ENCODE data around the gene CNPY1.

DNA sequence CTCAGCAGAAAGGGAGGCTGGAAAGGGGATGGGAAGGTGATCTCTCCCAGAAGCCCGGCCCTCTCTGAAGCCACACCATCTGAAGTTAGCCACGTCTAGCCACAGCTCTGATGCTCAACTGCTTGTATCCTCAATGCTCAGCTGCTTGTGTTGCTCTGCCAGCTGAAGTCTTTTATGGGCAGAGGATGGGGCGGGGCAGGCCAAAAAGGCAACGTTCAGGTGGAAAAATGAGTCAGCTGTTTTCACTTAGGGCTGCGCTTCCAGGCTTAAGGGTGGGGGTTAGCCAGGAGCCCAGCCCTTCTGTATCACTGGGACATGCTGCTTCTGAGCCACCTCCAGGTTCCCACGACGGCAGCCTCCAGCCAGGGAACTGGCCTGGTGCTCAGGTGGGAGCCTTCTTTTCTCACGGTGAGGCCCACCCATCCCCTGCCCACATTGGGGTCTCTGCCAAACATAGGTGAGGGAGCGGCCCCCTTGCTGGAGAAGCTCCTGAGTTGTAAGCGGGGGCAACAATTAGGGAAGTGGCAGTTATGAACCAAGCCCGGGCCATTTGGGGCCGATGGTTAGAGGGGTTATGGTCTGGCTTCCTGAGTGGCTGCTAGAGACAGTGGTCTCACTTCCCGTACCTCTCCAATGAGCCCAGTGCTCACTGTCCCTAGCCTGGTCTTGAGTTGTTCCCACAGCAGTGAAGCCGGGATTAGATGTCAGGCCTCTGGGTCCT is 44.9 kb upstream of the CNPY1 start:
- TF ChIP-seq, protein P1, sequence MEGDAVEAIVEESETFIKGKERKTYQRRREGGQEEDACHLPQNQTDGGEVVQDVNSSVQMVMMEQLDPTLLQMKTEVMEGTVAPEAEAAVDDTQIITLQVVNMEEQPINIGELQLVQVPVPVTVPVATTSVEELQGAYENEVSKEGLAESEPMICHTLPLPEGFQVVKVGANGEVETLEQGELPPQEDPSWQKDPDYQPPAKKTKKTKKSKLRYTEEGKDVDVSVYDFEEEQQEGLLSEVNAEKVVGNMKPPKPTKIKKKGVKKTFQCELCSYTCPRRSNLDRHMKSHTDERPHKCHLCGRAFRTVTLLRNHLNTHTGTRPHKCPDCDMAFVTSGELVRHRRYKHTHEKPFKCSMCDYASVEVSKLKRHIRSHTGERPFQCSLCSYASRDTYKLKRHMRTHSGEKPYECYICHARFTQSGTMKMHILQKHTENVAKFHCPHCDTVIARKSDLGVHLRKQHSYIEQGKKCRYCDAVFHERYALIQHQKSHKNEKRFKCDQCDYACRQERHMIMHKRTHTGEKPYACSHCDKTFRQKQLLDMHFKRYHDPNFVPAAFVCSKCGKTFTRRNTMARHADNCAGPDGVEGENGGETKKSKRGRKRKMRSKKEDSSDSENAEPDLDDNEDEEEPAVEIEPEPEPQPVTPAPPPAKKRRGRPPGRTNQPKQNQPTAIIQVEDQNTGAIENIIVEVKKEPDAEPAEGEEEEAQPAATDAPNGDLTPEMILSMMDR (conservative IDR thresholded peaks at IDR 0.05 in 1 of 2, IDR thresholded peaks at IDR 0.05 in 1 of 2; ENCODE audit: extremely low read depth in 1 of 2, insufficient read depth in 1 of 2, low read depth in 1 of 2, low read length in 2 of 2): no peak
- no peak for TF ChIP-seq EZH2 (IDR thresholded peaks at IDR 0.05; ENCODE audit: borderline replicate concordance, low read length)
